ENCODE measurements around the gene ACTR1B.
A peak's percentile ranks its signal among the peaks of the same experiment; 100 is the strongest.
"Not testable (repeated sequence)": the region's sequence is repeated elsewhere in the genome, so short reads cannot be mapped to it uniquely, and the experiment has no call there.

ACTR1B gene

GRCh38 chr2:97688062-97688827 is 24.4 kb upstream of the ACTR1B start:
- DNase-seq = no peak

- not testable (repeated sequence) for DNase-seq
These were observed 23.4 kb upstream of the ACTR1B start for GRCh38 chr2:97687235-97687634.

DNA sequence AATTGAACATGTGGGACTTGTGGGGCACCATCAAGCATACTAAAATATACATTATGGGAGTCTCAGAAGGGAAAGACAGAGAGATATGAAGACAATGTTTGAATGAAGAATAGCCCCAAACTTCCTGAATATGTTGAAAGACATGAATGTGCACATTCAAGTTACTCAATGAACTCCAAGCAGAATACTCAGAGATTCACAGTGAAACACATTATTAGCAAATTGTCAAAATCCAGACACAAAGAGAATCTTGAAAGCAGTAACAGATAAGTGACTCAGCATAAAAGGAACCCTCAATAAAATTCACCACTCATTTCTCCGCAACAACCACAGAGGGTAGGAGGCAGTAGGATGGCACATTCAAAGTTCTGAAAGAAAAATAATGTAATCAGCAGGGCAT is 14.5 kb upstream of the ACTR1B start:
- no peak for DNase-seq

DNA sequence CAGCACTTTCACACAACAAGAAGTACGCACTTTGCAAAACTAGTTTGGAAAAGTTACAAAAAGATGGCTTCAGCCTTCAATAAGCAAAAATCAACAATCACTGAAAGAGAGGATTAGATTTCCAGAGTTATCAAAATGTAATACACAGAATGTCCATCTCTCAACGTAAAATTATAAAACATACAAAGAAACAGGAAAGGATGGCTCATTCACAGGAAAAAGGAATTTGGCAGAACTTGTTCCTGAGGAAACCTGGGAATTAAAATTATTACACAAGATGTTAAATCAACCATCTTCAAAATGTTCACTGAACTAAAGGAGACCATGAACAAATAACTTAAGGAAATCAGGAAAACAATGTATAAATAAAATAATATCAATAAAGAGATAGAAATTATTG is 13.6 kb upstream of the ACTR1B start:
- no peak for DNase-seq

DNA sequence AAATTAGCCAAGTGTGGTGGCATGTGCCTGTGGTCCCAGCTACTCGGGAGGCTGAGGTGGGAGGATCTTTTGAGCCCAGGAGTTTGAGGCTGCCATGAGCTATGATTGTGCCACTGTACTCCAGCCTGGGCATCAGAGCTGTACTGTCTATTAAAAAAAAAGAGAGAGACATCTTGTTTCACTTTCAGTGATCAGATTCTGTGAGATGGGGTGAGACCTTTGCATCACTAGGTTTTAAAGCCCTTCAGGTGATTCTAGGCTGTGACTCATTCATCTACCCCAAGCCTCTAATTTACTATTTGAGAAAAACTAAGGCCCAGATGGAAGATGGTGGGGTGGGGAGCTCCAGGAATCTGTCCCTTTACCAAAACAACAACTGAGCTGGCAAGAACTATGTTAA is 12.8 kb upstream of the ACTR1B start:
- DNase-seq = no peak

- no peak for DNase-seq
These were observed 11.7 kb upstream of the ACTR1B start for GRCh38 chr2:97675430-97676113.

GRCh38 chr2:97673915-97674283 is 10.1 kb upstream of the ACTR1B start:
- DNase-seq = no peak

GRCh38 chr2:97673182-97673914 is 9.5 kb upstream of the ACTR1B start:
- DNase-seq = no peak

DNA sequence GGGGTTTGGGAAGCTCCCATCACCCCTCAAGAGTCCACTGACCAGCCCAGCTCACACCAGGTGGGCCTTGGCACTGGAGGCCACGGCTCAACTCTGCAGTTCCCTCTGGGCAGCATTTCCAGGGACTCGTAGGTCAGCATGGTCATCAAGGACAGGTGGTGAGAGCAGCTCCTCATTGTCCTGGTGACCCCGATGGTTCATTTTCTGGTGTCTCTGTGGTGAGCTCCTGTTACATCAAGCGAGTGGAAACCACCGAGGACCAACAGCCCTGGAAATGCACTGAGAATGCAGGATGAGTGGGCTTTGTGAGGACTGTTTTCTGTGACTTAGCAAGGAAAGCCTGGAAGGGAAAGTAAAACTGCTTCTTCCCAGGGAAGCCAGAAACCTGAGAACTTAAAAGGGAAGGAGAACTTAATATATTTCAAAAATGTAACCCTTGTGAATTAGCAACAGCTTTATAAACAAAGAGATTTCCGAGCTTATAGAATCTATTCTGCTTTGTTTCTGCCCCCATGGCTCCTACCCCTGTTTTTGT is 8.8 kb upstream of the ACTR1B start:
- not testable (repeated sequence) for DNase-seq

DNA sequence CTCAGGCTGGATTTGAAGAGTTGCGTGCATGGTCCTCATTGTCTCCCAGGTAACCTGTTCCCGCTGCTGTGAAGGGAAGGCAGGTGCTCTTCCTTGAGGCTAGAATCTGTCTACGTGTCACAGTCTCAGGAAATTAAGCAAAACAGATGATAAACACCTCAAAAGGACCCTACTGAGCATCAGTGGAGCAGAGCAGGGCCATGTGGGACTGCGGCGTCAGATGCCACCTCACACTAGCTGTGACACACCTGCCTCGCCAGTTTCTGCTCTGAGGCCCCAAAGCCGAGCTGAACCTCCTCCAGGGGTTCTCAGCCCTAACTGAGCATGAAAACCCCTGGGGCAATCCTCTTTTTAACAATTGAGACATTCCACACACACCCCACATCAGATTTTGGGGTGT is 7.7 kb upstream of the ACTR1B start:
- no peak for DNase-seq

DNA sequence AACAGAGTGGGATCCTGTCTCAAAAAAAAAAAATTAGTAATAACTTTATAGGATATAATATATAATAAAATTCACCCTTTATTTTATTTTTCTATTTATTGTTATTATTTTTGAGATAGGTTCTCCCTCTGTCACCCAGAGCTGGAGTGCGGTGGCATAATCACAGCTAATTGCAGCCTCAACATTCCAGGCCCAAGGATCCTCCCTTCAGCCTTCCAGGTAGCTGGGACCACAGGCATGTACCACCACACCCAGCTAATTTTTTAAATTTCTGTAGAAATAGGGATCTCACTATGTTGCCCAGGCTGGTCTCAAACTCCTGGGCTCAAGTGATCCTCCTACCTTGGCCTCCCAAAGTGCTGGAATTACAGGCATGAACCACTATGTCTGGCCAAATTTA is 6.6 kb upstream of the ACTR1B start:
- no peak for DNase-seq

DNA sequence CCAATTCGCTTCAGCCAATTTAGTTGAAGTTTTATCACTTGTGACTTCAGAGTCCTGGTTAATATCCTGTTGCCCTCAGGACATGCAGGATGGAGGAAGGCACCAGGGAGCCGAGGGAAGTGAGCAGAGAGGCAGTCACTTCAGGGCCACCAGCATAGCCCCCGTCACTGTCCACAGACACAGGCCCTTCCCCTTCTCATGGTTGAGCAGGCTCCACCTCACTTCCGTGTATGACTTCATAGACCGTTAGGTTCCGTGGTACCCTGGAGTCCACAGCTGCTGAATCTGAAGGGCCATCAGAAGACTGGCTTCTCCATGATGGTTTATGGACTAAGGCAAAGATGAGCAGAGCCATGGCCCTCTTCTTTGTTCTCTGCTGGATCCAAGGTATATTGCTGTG is 5.6 kb upstream of the ACTR1B start, which contains the start of gene C2orf92:
Gene C2orf92 (plus strand): TSS at position 266 of the 400 bp plus-strand sequence. CDS start 76 bp downstream, at position 342.
- no peak for DNase-seq

DNA sequence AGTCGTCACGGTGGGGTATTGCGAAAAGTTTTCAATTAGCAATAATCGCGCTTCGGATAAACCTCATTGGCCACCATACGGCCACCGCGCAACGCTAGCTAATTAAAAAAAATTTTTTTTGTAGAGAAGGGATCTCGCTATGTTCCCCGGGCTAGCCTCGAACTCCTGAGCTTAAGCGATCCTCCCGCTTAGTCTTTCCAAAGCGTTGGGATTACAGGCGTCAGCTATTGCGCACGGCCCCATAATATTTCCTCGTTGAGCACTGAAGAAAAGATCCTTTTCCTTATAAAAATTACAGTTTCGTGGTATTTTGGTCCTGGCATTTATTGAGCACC is 759 bp upstream of the ACTR1B start:
- no peak for DNase-seq

DNA sequence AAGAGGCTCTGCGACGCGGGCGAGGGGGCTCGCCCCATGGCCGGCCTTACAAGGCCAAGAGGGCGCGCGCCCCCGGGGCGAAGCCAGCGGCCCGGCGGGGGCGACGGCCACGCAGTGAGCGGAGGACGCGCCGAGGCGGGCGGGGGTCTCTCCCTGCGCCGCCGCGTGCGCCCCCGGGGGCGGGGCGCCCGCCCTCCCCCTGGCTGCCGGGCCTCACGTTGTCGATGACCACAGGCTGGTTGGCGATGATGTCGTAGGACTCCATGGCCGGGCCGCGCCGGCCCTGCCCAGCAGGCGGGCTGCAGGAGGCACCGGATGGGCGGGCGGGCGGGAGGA is 250 bp downstream of the ACTR1B start:
- no peak for DNase-seq

DNA sequence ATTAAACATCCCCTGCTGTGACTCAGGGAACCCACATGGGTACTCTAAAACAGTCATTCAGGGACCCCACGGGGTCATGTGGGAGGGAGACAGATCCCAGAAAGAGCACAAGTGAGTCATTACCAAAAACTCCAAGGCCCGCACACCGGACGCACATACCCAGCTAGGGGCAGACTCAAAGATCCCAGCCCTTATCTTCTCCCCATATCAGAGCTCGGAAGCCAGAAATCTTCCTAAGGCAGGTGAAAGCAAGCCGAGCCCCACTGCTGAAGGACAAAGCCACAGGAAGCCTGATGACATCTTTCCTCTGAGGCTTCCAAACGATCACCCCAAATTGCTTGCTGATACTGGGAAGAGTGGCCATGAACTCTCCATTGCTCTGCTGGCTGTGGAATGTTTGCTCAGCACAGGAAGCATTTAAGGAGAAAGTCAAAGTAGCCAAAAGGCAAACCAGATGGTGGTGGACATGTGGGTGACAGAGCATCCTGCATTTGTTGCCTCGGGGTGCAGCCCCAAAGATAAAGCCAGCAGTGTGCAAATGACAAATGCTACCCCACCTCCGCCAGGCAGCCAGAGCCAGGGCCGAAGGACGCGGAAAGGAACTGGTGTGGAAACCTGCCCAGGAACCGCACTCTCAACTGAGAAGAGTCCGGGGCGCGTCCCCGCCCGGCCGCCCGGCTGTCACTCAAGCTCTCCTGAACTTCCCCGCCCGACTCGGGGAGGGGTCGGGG is 784 bp downstream of the ACTR1B start:
- DNase-seq = peak; percentile 24 to 49 (median 46)

- DNase-seq = no peak
These were observed 1.4 kb downstream of the ACTR1B start for GRCh38 chr2:97662386-97662894.

GRCh38 chr2:97661927-97662326 is 1.9 kb downstream of the ACTR1B start:
- no peak for DNase-seq

DNA sequence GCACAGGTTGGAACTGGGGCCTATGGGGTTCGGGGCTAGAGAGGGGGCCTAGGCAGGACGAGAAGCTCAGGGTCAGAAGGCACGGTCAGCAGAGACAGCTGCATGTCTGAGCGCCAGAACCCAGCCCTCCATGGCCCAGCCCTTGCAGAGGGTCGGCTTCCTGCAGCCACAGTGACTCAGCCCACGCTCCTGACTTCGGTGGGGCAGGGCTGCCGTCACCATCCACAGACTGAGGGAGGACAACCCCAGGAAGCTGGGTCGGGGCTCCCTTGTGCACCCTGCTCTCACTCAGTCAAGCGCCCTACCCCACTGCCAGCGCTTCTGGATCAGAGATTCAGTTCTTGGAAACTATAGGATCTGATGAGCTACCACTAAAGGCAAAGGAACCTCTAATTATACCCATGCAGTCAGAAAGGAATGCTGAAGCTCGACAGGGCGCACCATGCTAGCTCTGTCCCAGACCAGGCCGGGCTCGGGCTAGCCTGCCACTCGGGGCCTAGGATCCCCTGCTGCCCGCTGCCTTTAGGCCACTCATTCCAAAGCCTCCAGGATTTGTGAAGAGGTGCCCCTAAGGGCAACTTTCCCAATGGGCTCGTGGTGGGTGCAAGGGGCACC is 3.0 kb downstream of the ACTR1B start:
- DNase-seq = no peak

- no peak for DNase-seq
These were observed 3.6 kb downstream of the ACTR1B start for GRCh38 chr2:97660044-97660774.

- DNase-seq = no peak
These were observed 4.4 kb downstream of the ACTR1B start for GRCh38 chr2:97659256-97660043.

DNA sequence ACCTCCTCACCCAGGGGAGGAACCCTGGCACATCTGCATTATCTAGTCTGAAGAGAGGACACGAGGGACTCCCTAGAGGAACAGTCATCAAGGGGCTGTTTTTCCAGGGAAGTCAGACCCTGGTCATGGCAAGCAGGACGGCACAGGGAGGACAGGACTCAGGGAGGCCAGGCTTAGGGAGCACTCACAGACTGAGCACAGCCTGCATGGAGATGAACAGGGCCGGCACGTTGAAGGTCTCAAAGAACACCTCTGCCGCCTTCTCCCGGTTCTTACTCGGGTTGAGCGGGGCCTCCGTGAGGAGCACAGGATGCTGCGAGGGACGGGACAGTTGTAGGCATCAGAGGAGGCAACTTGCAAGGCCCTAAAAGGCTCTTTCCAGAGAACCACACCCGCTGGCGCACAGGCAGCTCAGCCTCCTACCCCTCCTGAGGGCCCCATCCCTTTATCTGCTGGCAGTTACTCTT is 5.1 kb downstream of the ACTR1B start:
- no peak for DNase-seq
